ENCODE data around the gene PRMT2. TPM values are rescaled to one million over a fixed set of nuclear protein-coding genes. Genes with fewer than 3 reads are reported as not detected.

PRMT2 gene
- total and polyA plus RNA-seq, 2 experiments from 2014 or later, result 51.9 to 56.9 TPM

GRCh38 chr21:46618738-46619379, 16.6 kb upstream of the PRMT2 start:
- H3K4me1 ChIP-seq (ENCODE audit: insufficient read depth), result peaks cover 2% of the 10 kb centered on the region
- Mint-ChIP-seq H3K36me3 (ENCODE audit: low read depth) (no peaks in the 10 kb centered on the region), H3K27me3 (ENCODE audit: insufficient read depth, low read depth, poor library complexity) (peaks cover 7% of the 10 kb centered on the region), H3K27ac (no peak overlapping the region), H3K9me3 (no peaks in the 10 kb centered on the region; the same call in 2 of the 3 replicates), H3K4me1 (peaks cover 9% of the 10 kb centered on the region; the same call in 2 of the 3 replicates), H3K4me3 (no peak overlapping the region)
- no peaks in the 10 kb centered on the region for H3F3A ChIP-seq (replicated peaks; ENCODE audit: low read depth)
- TF ChIP-seq JUNB (IDR thresholded peaks at IDR 0.05; ENCODE audit: unreplicated experiment) (no peak), CTCF (conservative IDR thresholded peaks at IDR 0.05; ENCODE audit: low read depth in 2 of 2) (no peak), ZNF462 (CRISPR knock-in tag; IDR thresholded peaks at IDR 0.05) (no peak), REST (IDR thresholded peaks at IDR 0.05; ENCODE audit: unreplicated experiment) (no peak), ZNF114 (CRISPR knock-in tag; IDR thresholded peaks at IDR 0.05) (no peak), CREB1 (CRISPR knock-in tag; IDR thresholded peaks at IDR 0.05; ENCODE audit: low read depth) (no peak)
- H4K20me1 ChIP-seq (replicated peaks; ENCODE audit: insufficient read depth), result no peaks in the 10 kb centered on the region
- H3K27me3 ChIP-seq (ENCODE audit: insufficient read depth), result no peaks in the 10 kb centered on the region
- H3K9me2 ChIP-seq (ENCODE audit: insufficient read depth), result 0 out of 2 replicates have a peak, but pooled peaks cover 3% of the 10 kb centered on the region
- no peak overlapping the region for H3K4me3 ChIP-seq
- H3K4me2 ChIP-seq, result no peak overlapping the region
- ATAC-seq (no peak), DNase-seq (ENCODE audit: low spot score) (no peak)
- H3K27ac ChIP-seq (ENCODE audit: low read depth), result no peak overlapping the region
- no peaks in the 10 kb centered on the region for H3K36me3 ChIP-seq (ENCODE audit: insufficient read depth)
- no peaks in the 10 kb centered on the region for H3K79me2 ChIP-seq (replicated peaks; ENCODE audit: insufficient read depth)
- H2AFZ ChIP-seq, result no peak overlapping the region

All from GM23338 (cell line).